GM12873 (cell line): Measurements from ENCODE around the gene ZG16B.

Experiments used
- TF ChIP-seq, protein P1 (sequence below): IDR thresholded peaks from 2 replicates; pipeline ENCODE4 v1.5.1; 2012; ENCODE audit warnings: low read depth, mild to moderate bottlenecking, moderate library complexity, low read length, control low read depth; ENCODE audit not compliant: insufficient read depth; ENCODE audit errors: missing control alignments

ZG16B gene

DNA sequence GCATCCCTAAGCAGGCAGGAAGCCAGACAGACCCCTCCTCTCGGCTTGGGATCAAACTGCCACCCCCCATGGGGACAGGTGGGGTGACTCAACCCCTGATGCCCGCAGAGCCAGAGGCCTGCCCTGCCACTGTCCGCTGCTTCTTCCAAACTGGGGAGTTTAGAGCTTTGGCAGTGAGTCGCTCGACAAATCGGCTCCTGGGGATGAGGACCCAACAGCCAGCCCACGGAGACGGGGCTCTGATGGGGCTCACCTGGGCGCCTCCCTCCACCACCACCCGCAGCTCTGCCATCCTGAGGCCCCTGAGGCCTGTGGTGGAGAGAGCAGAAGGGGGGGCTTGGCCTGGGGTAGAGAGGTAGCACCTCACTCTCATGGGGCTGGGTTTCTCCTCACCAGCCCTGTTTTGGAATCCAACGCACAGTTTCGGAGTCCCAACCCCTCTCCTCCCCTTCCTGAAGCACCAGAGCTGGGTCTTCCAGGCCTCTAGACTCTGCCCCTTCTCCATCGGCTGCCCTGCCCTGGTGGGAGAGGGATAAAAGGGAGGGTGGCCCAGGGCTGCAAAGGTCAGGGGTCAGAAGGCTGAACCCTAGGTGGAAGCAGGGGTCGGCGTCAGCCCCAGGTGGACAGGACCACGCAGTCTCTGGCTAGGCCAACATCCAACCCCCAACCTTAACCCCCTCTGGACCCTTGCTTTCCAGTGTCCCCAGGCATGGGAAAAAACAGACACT lies 22.1 kb downstream of the ZG16B start:
- TF ChIP-seq, protein P1, sequence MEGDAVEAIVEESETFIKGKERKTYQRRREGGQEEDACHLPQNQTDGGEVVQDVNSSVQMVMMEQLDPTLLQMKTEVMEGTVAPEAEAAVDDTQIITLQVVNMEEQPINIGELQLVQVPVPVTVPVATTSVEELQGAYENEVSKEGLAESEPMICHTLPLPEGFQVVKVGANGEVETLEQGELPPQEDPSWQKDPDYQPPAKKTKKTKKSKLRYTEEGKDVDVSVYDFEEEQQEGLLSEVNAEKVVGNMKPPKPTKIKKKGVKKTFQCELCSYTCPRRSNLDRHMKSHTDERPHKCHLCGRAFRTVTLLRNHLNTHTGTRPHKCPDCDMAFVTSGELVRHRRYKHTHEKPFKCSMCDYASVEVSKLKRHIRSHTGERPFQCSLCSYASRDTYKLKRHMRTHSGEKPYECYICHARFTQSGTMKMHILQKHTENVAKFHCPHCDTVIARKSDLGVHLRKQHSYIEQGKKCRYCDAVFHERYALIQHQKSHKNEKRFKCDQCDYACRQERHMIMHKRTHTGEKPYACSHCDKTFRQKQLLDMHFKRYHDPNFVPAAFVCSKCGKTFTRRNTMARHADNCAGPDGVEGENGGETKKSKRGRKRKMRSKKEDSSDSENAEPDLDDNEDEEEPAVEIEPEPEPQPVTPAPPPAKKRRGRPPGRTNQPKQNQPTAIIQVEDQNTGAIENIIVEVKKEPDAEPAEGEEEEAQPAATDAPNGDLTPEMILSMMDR = no peak

DNA sequence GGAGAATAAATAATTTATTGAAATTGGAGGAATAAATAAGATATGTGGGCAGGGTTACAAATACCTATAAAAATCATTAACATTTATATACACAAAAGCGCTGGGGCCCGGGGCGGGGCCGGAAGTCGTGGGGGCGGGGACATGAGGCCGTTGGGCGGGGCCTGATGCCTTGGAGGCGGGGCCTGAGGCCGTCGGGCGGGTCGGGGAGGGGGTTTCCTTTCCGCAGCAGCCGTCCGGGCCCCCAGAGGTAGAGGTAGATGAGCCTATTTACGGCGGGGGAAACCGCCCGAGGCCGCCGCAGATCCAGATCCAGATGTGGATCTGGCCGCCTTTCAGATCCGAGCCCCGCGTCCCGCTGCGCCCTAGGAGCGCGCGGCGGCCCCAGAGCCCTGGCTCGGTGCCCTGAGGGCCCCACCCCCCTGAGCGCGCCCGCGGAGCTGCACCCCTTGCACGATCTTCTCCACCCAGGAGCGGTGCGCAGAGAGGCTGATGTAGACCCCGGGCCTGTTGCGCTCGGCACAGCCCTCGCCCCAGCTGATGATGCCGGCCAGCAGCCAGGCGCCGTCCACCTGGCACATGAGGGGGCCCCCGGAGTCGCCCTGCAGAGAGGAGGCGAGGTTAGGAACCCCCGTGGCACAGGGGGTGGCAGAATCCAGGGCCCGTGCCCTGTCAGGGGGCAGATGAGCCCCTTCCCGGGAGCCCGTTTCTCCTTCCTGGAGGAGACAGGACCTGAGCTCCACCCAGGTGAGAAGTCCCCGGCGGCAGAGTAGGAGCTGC lies 22.8 kb downstream of the ZG16B start:
- TF ChIP-seq, protein P1 = no peak

DNA sequence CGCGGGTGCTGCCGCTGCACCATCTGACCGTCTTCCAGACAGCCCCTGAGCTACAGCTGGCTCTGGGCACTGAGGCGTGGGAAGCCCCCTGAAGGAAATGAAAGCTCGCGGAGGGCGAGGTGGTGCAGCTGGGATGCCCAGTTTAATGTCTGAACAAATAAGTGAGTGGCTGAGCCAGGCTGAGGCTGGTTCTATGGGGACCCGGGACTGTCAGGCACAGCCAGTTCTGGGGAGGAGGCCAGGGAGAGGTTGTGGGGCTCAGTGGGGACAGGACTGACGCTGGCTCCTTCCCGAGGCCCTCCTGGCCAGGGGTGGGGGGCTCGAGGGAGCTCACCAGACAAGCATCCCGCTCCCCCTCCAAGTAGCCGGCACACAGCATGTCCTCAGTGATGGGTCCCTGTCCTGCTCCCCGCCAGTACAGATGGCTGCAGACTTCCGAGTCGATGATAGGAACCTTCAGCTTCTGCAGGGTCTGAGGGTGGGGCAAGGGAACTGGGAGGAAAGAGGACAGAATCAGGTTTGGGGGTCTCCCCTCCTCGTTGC lies 23.5 kb downstream of the ZG16B start:
- TF ChIP-seq, protein P1 = no peak

DNA sequence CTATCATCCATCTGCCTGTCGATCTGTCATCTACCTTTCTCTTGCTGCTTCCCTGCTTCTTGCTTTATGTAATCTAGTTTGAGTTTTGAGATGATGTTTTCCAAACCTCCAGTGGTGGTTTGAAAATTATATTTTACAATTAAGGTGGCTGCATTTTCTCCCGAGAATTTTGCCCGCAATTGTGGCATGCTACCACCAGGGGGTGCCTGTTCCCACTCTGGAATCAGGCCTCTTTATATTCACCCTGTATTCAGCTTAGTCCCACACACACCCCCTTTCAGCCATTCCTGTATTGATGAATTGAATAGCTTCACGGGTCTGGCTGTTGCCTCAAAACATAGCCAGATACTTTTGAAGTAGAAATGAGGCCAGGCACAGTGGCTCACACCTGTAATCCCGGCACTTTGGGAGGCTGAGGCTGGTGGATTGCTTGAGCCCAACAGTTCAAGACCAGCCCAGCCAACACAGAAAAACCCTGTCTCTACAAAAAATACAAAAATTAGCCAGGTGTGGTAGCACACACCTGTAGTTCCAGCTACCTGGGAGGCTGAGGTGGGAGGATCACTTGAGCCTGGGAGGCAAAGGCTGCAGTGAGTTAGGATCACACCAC lies 24.7 kb downstream of the ZG16B start:
- TF ChIP-seq, protein P1 = peak; percentile 65

DNA sequence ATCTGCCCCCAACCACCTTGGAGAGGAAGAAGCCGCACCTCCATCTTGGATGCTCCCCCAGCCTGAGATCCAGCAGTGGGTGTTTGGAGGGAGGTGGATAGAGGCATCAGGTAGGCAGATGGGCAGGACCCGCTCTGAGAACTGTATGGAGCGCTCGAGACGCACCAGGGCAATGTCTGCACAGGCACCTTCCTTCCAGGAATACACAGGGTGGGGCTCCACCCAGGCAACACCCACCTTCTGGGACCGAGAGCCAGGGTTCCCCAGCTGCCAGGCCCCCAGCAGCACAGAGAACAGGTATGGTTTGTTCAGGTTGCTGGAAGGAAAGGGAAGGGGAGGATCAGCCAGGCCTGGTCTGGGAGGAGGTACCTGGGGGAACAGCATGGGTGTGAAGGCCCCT lies 25.4 kb downstream of the ZG16B start:
- TF ChIP-seq, protein P1 = no peak

DNA sequence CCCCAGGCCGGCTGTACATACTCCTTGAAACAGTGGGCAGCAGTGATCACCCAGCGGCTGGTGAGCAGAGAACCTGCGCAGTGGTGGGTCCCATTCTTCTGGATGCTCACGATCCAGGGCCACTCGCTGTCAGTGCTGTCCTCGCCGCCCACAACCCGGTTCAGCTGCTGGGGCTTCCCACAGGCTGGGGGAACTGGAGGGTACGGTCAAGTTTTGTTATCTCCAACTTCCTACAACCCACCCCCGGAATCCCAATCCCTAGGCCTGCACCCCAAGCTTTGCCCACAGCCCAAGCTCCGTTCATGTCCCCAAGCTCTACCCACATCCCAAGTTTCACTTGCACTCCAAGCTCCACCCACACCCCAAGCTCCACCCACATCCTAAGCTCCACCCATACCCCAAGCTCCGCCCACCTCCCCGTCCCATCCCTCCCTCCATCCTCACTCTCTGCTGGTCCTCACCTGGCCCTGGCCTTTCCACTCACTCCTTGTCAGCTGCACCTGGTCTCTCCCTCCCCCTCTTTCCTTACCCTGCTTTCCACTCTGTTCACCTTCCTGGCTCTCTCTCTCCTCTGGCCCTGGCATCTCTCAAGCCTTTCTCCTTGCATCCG lies 26.1 kb downstream of the ZG16B start:
- TF ChIP-seq, protein P1 = no peak
